Progenitor cell of endocrine pancreas (in vitro differentiated cells): ENCODE results near the gene CHST6. TPM values are rescaled to one million over a fixed set of nuclear protein-coding genes. Genes with fewer than 3 reads are reported as not detected.
A peak's percentile ranks its signal among the peaks of the same experiment; 100 is the strongest.
"Not testable (repeated sequence)": the region's sequence is repeated elsewhere in the genome, so short reads cannot be mapped to it uniquely, and the experiment has no call there.

Source experiments
- DNase-seq: peaks from one replicate; pipeline ENCODE4 v3.0.0; 2021; ENCODE audit warnings: low spot score; ENCODE audit not compliant: unreplicated experiment
- H3K27ac Mint-ChIP-seq: 2 replicates; pipeline ENCODE4 v1.8.0; 2021; ENCODE audit warnings: mild to moderate bottlenecking, moderate library complexity, mixed read lengths
- H3K27me3 Mint-ChIP-seq: 2 replicates; pipeline ENCODE4 v1.8.0; 2021; ENCODE audit warnings: mixed read lengths
- H3K36me3 Mint-ChIP-seq: 2 replicates; pipeline ENCODE4 v1.8.0; 2022; ENCODE audit warnings: mixed read lengths; ENCODE audit not compliant: insufficient read depth
- H3K4me1 Mint-ChIP-seq: 2 replicates; pipeline ENCODE4 v1.8.0; 2021; ENCODE audit warnings: low read depth, mixed read lengths
- H3K4me3 Mint-ChIP-seq: 2 replicates; pipeline ENCODE4 v1.8.0; 2021; ENCODE audit warnings: low read depth, mild to moderate bottlenecking, moderate library complexity, mixed read lengths
- H3K9me3 Mint-ChIP-seq: 2 replicates; pipeline ENCODE4 v1.8.0; 2021; ENCODE audit warnings: low read depth, mixed read lengths
- total RNA-seq: library from RNA; stranded (reverse); gene quantifications from 2 replicates; pipeline ENCODE4 v1.2.1, GENCODE V29; 2021
- TF ChIP-seq, protein P1 (sequence below): fragments of 200-600 bp; sonication (generic); IDR thresholded peaks from one replicate; pipeline ENCODE4 v1.5.0; 2021; ENCODE audit warnings: antibody characterized with exemption, mild to moderate bottlenecking; ENCODE audit not compliant: unreplicated experiment

The CHST6 gene
- total RNA-seq, 1 donor from 2014 or later, result 7.7 TPM

DNA sequence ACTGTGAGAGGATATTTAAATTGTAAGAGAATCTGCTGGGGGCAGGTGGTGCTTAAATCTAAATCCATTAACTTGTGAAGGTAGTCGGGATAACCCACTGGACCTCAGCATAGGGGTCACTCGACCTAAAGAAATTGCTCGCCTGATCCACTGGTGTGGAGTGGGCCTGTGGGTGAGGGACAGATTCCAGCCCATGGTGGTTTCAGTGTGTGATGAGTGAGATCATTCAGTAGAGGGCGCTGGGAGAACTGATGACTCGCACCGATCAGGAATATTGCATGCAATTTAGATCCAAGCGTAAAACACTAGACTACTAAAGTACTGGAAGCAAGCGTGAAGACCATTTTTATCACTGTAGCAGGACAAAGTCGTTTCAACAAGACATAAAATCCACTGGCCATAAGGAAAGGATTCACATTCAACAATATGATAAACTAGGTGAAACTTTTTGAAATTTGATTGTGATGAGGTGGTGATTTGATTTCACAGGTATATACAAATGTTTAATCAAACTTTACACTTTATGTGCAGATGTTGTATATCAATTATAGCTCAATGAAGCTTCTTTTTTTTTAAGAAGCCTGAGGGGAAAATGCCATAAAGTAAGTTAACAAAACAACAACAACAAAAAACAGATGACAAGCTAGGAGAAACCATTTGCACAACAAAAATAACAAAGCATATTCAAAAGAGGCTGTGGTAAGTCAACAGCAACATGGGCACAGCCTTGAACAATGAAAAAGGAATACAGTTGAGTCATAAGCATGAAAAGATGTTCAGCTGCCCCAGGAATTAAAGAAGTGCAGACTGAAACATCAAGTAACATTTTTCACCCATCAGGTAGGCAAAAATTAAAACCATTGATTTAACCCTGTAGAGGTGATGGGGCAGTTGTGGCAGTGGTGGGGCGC is 23.3 kb downstream of the CHST6 start:
- DNase-seq, result peak; percentile 16
- Mint-ChIP-seq H3K4me1 (no peaks in the 10 kb centered on the region), H3K27ac (no peak overlapping the region), H3K4me3 (no peak overlapping the region), H3K27me3 (no peaks in the 10 kb centered on the region), H3K9me3 (no peaks in the 10 kb centered on the region), H3K36me3 (no peaks in the 10 kb centered on the region)
- TF ChIP-seq, protein P1, sequence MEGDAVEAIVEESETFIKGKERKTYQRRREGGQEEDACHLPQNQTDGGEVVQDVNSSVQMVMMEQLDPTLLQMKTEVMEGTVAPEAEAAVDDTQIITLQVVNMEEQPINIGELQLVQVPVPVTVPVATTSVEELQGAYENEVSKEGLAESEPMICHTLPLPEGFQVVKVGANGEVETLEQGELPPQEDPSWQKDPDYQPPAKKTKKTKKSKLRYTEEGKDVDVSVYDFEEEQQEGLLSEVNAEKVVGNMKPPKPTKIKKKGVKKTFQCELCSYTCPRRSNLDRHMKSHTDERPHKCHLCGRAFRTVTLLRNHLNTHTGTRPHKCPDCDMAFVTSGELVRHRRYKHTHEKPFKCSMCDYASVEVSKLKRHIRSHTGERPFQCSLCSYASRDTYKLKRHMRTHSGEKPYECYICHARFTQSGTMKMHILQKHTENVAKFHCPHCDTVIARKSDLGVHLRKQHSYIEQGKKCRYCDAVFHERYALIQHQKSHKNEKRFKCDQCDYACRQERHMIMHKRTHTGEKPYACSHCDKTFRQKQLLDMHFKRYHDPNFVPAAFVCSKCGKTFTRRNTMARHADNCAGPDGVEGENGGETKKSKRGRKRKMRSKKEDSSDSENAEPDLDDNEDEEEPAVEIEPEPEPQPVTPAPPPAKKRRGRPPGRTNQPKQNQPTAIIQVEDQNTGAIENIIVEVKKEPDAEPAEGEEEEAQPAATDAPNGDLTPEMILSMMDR, result peak; percentile 67

DNA sequence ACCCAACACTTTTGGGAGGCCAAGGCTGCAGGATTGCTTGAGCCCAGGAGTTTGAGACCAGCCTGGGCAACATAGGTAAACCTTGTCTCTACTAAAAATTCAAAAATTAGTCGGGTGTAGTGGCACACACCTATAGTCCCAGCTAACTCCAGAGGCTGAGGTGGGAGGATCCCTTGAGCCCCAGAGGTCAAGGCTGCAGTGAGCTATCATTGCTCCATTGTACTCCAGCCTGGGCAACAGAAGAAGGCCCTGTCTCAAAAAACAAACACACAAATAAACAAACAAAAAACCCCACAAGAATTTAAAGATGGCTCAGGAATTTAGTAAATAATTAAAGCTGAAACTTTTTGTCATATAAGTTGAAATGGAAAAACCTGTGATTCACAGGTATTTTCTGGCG is 28.5 kb downstream of the CHST6 start:
- Mint-ChIP-seq H3K27me3 (no peaks in the 10 kb centered on the region), H3K27ac (no peak overlapping the region), H3K9me3 (no peaks in the 10 kb centered on the region), H3K4me3 (no peak overlapping the region), H3K36me3 (no peaks in the 10 kb centered on the region), H3K4me1 (peaks cover 14% of the 10 kb centered on the region)
- TF ChIP-seq, protein P1, result no peak
- DNase-seq, result no peak

DNA sequence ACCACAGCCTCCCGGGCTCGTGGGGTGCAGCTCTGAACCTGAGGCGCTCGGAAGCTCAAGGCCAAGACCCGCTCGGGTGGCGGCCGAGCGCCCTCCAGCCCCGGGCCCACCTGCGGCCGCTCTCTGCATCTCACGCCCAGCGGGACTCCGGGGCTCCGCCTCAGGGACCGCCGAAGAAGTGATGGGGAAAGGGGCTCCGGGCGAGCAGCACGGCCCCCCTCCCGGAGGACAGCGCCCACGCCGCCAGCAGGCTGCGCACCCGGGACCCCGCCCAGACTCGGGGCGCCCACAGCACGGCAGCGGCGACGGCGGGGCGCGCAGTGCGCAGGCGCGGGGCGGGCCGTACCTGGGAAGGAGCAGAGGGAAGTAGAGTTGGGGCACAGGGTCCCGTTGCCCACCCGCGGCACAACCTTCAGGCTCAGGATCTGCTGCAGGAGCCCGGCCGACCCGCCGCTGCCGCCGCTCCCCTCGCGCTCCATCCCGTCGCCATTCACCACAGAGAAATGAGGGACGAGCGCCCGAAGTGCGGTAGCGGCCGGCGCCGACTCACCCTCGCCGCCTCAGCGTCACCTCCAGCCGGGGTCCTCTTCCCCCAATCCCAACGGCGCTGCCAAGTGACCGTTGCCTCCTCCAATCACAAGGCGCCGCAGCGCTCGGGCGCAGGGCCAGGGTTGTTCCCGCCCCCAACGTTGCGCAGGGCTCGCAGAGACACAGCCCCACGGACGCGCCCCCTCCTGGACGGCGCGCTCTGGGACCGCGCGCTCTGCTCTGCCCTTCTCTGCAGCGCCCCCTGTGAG is 30.9 kb downstream of the CHST6 start, which contains the start of gene TMEM170A:
TMEM170A (minus strand) TSS at position 568 of the 797 bp plus-strand sequence; CDS start at position 479, 89 bp downstream.
- TF ChIP-seq, protein P1, result peak; percentile 100
- Mint-ChIP-seq H3K9me3 (no peaks in the 10 kb centered on the region), H3K27me3 (no peaks in the 10 kb centered on the region), H3K27ac (peak within 1 kb of the TSS; percentile 98), H3K4me1 (peaks cover 30% of the 10 kb centered on the region), H3K4me3 (peak within 1 kb of the TSS; percentile 99), H3K36me3 (peaks cover 4% of the 10 kb centered on the region)
- peak; percentile 100 for DNase-seq

DNA sequence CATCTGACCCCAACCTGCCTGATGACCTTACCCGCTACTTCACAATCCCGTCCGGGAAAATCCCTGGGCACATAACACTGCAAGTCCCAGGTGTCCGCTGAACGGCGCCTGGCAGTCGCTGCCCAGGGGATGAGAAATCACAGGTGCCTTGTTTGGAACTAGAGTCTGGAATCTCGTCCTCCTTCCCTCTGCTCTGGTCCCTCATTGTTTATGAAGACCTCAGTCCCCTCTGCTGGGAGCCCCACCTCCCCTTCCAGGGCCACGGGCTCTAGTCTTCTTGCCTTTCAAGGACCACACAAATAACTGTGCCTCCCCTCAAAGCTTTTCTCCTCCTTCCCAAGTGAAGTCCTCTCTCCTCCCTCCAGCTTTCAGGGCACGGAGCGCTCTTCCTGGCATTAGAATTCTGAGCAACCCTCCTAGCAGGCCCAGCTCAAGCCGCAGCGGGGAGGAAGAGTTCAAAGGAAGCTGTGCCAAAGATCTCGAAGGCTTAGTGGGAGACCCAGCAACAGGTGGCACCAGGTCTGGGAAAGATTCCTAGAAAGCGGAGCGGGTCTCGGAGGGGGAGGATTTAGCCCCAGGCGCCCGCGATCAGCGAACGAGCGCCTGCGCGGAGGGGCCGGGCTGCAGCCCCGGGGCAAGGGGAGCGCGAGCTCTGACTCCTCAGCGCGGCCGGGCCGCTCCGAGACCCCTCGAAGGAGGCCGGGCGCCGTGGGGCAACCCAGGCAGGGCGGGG is 31.7 kb downstream of the CHST6 start:
- Mint-ChIP-seq H3K4me1 (peaks cover 30% of the 10 kb centered on the region), H3K4me3 (peak overlapping the region; percentile 99), H3K27ac (peak overlapping the region; percentile 98)
- H3K27me3 Mint-ChIP-seq, H3K36me3 Mint-ChIP-seq, H3K9me3 Mint-ChIP-seq: not testable (repeated sequence)
- peak; percentile 29 for DNase-seq

DNA sequence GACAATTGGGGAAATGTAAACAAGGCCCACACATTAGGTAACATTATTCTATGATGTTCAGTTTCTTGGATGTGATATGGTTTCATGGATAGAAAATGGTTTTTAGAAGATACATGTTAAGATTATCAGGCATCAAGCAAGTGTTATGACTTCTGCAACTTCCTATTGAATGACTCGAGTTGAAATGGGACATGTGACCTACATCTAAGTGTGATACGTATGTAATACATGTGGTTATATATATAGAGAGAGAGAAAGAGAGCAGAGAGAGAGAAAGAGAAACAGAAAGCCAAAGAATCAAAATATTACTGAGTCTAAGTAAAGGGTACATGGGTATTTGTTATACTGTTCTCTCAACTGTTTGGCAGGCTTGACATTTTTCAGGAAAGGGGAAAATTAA is 32.4 kb downstream of the CHST6 start:
- peak overlapping the region; percentile 99 for H3K4me3 Mint-ChIP-seq
- H3K27me3 Mint-ChIP-seq, result no peaks in the 10 kb centered on the region
- peaks cover 36% of the 10 kb centered on the region for H3K4me1 Mint-ChIP-seq
- peak overlapping the region; percentile 98 for H3K27ac Mint-ChIP-seq
- H3K36me3 Mint-ChIP-seq, result peaks cover 4% of the 10 kb centered on the region
- TF ChIP-seq, protein P1, result no peak
- no peaks in the 10 kb centered on the region for H3K9me3 Mint-ChIP-seq
- no peak for DNase-seq
